ENCODE results near the gene PTBP1. TPM values are rescaled to one million over a fixed set of nuclear protein-coding genes. Genes with fewer than 3 reads are reported as not detected.

The PTBP1 gene
- total and polyA plus RNA-seq, 9 of the 15 experiments (the other 6 are each of a cell fraction or from before 2014, with no cell fraction given), result 14.0 to 759 (median 234) TPM

DNA sequence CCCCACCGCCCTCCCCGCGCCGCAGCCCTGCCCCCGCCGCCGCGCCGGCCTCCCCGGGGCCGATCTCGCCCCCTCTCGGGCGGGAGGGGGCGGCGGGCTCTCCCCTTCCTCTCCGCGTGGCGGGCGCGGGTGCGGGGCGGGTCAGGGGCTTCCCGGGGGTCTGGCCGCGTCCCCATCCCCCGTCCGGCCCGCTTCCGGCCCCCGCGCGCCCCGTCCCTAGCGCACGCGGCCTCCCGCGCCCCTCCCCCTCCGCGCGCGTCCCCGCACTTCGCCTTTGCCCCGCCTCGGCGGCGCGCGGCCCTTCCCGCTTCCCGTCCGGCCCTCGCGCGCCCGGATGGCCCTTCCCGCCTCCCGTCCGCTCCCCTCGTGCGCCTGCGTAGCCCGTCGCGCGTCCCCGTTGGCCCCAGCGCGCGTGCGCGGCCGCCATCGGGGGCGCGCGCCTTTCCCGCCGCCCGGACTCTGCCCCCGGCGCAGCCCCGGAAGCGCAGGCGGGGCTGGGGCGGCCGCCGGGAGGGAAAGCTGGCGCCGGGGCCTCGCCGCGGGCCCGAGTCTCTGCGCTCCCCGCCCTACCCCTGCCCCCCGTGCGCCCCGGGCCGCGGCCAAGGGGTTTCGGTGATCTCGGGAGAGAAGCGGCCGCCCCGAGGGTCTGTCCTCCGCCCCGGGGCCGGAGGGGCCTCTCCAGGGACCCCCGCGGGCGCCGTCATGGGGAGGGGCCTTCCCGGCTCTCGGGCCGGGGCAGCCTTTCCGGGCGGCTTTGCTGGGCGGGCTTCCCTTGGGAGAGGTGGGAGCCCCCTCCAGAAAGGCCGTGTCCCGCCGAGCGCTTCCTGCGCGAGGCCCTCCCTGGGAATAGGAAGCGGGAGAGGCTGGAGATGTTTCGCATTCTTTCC lies 519 bp downstream of the PTBP1 start (continued):
- TF ChIP-seq, protein P1, sequence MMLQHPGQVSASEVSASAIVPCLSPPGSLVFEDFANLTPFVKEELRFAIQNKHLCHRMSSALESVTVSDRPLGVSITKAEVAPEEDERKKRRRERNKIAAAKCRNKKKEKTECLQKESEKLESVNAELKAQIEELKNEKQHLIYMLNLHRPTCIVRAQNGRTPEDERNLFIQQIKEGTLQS (IDR thresholded peaks at IDR 0.05), result no peak
- TF ChIP-seq, protein P1 (CRISPR knock-in tag; conservative IDR thresholded peaks at IDR 0.05), result no peak
- TF ChIP-seq ZNF263 (CRISPR knock-in tag; IDR thresholded peaks at IDR 0.05; ENCODE audit: borderline replicate concordance), result 0 out of 2 replicates have a peak, but pooled peaks have one; percentile 14
- no peak for TF ChIP-seq ZFPM2 (CRISPR knock-in tag; IDR thresholded peaks at IDR 0.05)
- TF ChIP-seq, protein P2, sequence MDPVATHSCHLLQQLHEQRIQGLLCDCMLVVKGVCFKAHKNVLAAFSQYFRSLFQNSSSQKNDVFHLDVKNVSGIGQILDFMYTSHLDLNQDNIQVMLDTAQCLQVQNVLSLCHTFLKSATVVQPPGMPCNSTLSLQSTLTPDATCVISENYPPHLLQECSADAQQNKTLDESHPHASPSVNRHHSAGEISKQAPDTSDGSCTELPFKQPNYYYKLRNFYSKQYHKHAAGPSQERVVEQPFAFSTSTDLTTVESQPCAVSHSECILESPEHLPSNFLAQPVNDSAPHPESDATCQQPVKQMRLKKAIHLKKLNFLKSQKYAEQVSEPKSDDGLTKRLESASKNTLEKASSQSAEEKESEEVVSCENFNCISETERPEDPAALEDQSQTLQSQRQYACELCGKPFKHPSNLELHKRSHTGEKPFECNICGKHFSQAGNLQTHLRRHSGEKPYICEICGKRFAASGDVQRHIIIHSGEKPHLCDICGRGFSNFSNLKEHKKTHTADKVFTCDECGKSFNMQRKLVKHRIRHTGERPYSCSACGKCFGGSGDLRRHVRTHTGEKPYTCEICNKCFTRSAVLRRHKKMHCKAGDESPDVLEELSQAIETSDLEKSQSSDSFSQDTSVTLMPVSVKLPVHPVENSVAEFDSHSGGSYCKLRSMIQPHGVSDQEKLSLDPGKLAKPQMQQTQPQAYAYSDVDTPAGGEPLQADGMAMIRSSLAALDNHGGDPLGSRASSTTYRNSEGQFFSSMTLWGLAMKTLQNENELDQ (CRISPR knock-in tag; IDR thresholded peaks at IDR 0.05; ENCODE audit: borderline replicate concordance), result no peak
- TF ChIP-seq ZNF12 (CRISPR knock-in tag; IDR thresholded peaks at IDR 0.05), result no peak
- TF ChIP-seq, protein P3, sequence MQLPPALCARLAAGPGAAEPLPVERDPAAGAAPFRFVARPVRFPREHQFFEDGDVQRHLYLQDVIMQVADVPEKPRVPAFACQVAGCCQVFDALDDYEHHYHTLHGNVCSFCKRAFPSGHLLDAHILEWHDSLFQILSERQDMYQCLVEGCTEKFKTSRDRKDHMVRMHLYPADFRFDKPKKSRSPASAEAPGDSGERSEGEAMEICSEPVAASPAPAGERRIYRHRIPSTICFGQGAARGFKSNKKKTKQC (CRISPR knock-in tag; IDR thresholded peaks at IDR 0.05), result no peak
- TF ChIP-seq DDX20 (tag; IDR thresholded peaks at IDR 0.05; ENCODE audit: low read depth), result no peak
- TF ChIP-seq, protein P4, sequence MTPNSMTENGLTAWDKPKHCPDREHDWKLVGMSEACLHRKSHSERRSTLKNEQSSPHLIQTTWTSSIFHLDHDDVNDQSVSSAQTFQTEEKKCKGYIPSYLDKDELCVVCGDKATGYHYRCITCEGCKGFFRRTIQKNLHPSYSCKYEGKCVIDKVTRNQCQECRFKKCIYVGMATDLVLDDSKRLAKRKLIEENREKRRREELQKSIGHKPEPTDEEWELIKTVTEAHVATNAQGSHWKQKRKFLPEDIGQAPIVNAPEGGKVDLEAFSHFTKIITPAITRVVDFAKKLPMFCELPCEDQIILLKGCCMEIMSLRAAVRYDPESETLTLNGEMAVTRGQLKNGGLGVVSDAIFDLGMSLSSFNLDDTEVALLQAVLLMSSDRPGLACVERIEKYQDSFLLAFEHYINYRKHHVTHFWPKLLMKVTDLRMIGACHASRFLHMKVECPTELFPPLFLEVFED (CRISPR knock-in tag; conservative IDR thresholded peaks at IDR 0.05), result no peak
- no peak for TF ChIP-seq PTRF (tag; IDR thresholded peaks at IDR 0.05)
- no peak for TF ChIP-seq ZNF444 (CRISPR knock-in tag; IDR thresholded peaks at IDR 0.05)
- TF ChIP-seq HOXB6 (CRISPR knock-in tag; IDR thresholded peaks at IDR 0.05; ENCODE audit: borderline replicate concordance), result no peak
- TF ChIP-seq SIN3B (IDR thresholded peaks at IDR 0.05; ENCODE audit: low read depth), result peak; percentile 43; the same call in 1 of the 2 replicates
- TF ChIP-seq RBM25 (IDR thresholded peaks at IDR 0.05; ENCODE audit: low read depth, low read length, severe bottlenecking), result no peak
- no peak for TF ChIP-seq JUN (IDR thresholded peaks at IDR 0.05; ENCODE audit: borderline replicate concordance, low read depth, low read length)
- TF ChIP-seq JUN (CRISPR knock-in tag; IDR thresholded peaks at IDR 0.05; ENCODE audit: borderline replicate concordance), result no peak
- TF ChIP-seq MBD2 (IDR thresholded peaks at IDR 0.05; ENCODE audit: borderline replicate concordance, low read depth), result no peak
- TF ChIP-seq, protein P5, sequence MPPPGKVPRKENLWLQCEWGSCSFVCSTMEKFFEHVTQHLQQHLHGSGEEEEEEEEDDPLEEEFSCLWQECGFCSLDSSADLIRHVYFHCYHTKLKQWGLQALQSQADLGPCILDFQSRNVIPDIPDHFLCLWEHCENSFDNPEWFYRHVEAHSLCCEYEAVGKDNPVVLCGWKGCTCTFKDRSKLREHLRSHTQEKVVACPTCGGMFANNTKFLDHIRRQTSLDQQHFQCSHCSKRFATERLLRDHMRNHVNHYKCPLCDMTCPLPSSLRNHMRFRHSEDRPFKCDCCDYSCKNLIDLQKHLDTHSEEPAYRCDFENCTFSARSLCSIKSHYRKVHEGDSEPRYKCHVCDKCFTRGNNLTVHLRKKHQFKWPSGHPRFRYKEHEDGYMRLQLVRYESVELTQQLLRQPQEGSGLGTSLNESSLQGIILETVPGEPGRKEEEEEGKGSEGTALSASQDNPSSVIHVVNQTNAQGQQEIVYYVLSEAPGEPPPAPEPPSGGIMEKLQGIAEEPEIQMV (tag; conservative IDR thresholded peaks at IDR 0.05; ENCODE audit: low read depth), result no peak
- TF ChIP-seq BRCA1 (IDR thresholded peaks at IDR 0.05), result no peak
- no peak for TF ChIP-seq BRCA1 (CRISPR knock-in tag; IDR thresholded peaks at IDR 0.05)
- TF ChIP-seq POLR2G (IDR thresholded peaks at IDR 0.05; ENCODE audit: low read depth, low read length), result peak; percentile 83

All from K562 (cell line).